ENCODE measurements around the gene USP17L26.
"Not testable (repeated sequence)": the region's sequence is repeated elsewhere in the genome, so short reads cannot be mapped to it uniquely, and the experiment has no call there.

The USP17L26 gene, protein sequence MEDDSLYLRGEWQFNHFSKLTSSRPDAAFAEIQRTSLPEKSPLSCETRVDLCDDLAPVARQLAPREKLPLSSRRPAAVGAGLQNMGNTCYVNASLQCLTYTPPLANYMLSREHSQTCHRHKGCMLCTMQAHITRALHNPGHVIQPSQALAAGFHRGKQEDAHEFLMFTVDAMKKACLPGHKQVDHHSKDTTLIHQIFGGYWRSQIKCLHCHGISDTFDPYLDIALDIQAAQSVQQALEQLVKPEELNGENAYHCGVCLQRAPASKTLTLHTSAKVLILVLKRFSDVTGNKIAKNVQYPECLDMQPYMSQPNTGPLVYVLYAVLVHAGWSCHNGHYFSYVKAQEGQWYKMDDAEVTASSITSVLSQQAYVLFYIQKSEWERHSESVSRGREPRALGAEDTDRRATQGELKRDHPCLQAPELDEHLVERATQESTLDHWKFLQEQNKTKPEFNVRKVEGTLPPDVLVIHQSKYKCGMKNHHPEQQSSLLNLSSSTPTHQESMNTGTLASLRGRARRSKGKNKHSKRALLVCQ

DNA sequence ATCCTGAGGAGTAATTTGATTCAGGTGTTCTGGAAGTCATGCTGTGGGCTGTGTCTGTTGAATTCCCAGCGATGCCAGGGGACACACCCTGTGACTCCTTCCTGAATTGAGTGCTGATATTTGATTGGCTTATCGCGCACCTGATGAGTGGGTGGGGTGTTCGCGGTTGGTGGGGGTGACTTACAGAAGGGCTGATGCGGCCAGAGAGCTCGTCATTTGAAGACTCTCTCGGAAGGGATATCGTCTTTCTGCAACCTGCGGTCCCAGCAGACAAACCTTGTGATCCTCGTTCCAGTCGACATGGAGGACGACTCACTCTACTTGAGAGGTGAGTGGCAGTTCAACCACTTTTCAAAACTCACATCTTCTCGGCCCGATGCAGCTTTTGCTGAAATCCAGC lies at the start of gene USP17L26:
Gene USP17L26 (plus strand): TSS at position 301 of the 400 bp plus-strand sequence. CDS start 0 bp downstream, at position 301.
- H3K4me3 Mint-ChIP-seq; H3K9me3 Mint-ChIP-seq; ATAC-seq (replicated peaks); DNase-seq; H3K27ac Mint-ChIP-seq; H3K4me1 Mint-ChIP-seq; H3K36me3 Mint-ChIP-seq; H3K27me3 Mint-ChIP-seq: not testable (repeated sequence)

DNA sequence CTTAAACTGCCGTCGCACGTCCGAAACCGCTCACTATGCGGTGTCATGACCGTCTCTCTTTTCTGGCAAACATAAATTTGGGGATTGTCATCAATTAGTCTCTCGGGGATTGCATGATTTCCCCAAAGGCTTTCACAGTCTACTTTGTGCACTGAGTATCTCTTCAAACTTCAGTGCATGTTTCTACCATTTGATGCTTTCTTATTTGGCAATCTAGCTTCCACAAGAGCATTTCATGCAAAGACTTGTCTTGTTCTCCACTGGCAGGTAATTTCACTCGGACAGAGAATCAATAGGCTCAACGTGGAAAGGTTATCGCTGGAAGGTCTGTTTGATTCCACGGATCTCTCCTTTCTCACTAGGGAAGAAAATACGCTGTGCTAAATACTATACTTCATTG lies 10.3 kb upstream of the USP17L26 start:
- not testable (repeated sequence) for H3K27me3 Mint-ChIP-seq; ATAC-seq (replicated peaks); H3K4me3 Mint-ChIP-seq; DNase-seq; H3K9me3 Mint-ChIP-seq; H3K27ac Mint-ChIP-seq; H3K4me1 Mint-ChIP-seq; H3K36me3 Mint-ChIP-seq

DNA sequence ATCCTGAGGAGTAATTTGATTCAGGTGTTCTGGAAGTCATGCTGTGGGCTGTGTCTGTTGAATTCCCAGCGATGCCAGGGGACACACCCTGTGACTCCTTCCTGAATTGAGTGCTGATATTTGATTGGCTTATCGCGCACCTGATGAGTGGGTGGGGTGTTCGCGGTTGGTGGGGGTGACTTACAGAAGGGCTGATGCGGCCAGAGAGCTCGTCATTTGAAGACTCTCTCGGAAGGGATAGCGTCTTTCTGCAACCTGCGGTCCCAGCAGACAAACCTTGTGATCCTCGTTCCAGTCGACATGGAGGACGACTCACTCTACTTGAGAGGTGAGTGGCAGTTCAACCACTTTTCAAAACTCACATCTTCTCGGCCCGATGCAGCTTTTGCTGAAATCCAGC lies 9.6 kb upstream of the USP17L26 start, which contains the start of gene USP17L24:
Gene USP17L24 (plus strand): TSS at position 301 of the 400 bp plus-strand sequence. CDS start 0 bp downstream, at position 301.
- not testable (repeated sequence) for DNase-seq; H3K9me3 Mint-ChIP-seq; H3K4me3 Mint-ChIP-seq; H3K4me1 Mint-ChIP-seq; H3K36me3 Mint-ChIP-seq; H3K27me3 Mint-ChIP-seq; ATAC-seq (replicated peaks); H3K27ac Mint-ChIP-seq

DNA sequence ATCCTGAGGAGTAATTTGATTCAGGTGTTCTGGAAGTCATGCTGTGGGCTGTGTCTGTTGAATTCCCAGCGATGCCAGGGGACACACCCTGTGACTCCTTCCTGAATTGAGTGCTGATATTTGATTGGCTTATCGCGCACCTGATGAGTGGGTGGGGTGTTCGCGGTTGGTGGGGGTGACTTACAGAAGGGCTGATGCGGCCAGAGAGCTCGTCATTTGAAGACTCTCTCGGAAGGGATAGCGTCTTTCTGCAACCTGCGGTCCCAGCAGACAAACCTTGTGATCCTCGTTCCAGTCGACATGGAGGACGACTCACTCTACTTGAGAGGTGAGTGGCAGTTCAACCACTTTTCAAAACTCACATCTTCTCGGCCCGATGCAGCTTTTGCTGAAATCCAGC lies 4.8 kb upstream of the USP17L26 start, which contains the start of gene USP17L25:
Gene USP17L25 (plus strand): TSS at position 301 of the 400 bp plus-strand sequence. CDS start 0 bp downstream, at position 301.
- H3K4me3 Mint-ChIP-seq; H3K27me3 Mint-ChIP-seq; H3K36me3 Mint-ChIP-seq; H3K27ac Mint-ChIP-seq; ATAC-seq (replicated peaks); H3K9me3 Mint-ChIP-seq; H3K4me1 Mint-ChIP-seq; DNase-seq: not testable (repeated sequence)

DNA sequence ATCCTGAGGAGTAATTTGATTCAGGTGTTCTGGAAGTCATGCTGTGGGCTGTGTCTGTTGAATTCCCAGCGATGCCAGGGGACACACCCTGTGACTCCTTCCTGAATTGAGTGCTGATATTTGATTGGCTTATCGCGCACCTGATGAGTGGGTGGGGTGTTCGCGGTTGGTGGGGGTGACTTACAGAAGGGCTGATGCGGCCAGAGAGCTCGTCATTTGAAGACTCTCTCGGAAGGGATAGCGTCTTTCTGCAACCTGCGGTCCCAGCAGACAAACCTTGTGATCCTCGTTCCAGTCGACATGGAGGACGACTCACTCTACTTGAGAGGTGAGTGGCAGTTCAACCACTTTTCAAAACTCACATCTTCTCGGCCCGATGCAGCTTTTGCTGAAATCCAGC lies 4.6 kb downstream of the USP17L26 start, which contains the start of gene USP17L5:
Gene USP17L5 (plus strand): TSS at position 301 of the 400 bp plus-strand sequence. CDS start 0 bp downstream, at position 301.
- not testable (repeated sequence) for H3K27me3 Mint-ChIP-seq; H3K4me3 Mint-ChIP-seq; H3K9me3 Mint-ChIP-seq; DNase-seq; H3K36me3 Mint-ChIP-seq; H3K4me1 Mint-ChIP-seq; H3K27ac Mint-ChIP-seq; ATAC-seq (replicated peaks)

DNA sequence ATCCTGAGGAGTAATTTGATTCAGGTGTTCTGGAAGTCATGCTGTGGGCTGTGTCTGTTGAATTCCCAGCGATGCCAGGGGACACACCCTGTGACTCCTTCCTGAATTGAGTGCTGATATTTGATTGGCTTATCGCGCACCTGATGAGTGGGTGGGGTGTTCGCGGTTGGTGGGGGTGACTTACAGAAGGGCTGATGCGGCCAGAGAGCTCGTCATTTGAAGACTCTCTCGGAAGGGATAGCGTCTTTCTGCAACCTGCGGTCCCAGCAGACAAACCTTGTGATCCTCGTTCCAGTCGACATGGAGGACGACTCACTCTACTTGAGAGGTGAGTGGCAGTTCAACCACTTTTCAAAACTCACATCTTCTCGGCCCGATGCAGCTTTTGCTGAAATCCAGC lies 9.4 kb downstream of the USP17L26 start, which contains the start of gene USP17L27:
Gene USP17L27 (plus strand): TSS at position 301 of the 400 bp plus-strand sequence. CDS start 0 bp downstream, at position 301.
- H3K27ac Mint-ChIP-seq; H3K4me3 Mint-ChIP-seq; H3K27me3 Mint-ChIP-seq; H3K36me3 Mint-ChIP-seq; ATAC-seq (replicated peaks); H3K9me3 Mint-ChIP-seq; H3K4me1 Mint-ChIP-seq; DNase-seq: not testable (repeated sequence)

DNA sequence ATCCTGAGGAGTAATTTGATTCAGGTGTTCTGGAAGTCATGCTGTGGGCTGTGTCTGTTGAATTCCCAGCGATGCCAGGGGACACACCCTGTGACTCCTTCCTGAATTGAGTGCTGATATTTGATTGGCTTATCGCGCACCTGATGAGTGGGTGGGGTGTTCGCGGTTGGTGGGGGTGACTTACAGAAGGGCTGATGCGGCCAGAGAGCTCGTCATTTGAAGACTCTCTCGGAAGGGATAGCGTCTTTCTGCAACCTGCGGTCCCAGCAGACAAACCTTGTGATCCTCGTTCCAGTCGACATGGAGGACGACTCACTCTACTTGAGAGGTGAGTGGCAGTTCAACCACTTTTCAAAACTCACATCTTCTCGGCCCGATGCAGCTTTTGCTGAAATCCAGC lies 14.1 kb downstream of the USP17L26 start, which contains the start of gene USP17L28:
Gene USP17L28 (plus strand): TSS at position 301 of the 400 bp plus-strand sequence. CDS start 0 bp downstream, at position 301.
- not testable (repeated sequence) for H3K27ac Mint-ChIP-seq; H3K36me3 Mint-ChIP-seq; H3K4me3 Mint-ChIP-seq; H3K9me3 Mint-ChIP-seq; H3K27me3 Mint-ChIP-seq; ATAC-seq (replicated peaks); DNase-seq; H3K4me1 Mint-ChIP-seq

DNA sequence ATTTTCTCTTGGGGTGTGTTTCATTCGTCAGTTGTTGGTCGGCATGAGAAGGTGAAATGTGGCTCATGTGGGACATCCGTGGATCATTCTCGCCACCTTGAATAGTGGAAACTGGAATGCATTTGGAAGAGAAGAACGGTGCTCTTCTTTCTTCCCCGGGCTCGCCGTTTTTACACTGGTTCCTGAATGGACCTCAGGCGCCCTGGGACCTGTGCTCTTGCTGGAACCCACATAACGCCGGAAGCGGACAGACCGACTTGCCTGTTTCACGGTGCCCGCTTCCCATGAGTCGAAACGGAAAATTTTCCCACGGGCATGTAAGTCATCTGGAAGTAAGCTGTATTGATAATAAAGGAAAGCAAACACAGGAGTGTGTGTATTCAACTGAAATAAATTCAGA lies 16.4 kb downstream of the USP17L26 start:
- DNase-seq; H3K36me3 Mint-ChIP-seq; ATAC-seq (replicated peaks); H3K9me3 Mint-ChIP-seq; H3K4me1 Mint-ChIP-seq; H3K27ac Mint-ChIP-seq; H3K27me3 Mint-ChIP-seq; H3K4me3 Mint-ChIP-seq: not testable (repeated sequence)

DNA sequence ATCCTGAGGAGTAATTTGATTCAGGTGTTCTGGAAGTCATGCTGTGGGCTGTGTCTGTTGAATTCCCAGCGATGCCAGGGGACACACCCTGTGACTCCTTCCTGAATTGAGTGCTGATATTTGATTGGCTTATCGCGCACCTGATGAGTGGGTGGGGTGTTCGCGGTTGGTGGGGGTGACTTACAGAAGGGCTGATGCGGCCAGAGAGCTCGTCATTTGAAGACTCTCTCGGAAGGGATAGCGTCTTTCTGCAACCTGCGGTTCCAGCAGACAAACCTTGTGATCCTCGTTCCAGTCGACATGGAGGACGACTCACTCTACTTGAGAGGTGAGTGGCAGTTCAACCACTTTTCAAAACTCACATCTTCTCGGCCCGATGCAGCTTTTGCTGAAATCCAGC lies 18.9 kb downstream of the USP17L26 start, which contains the start of gene USP17L29:
Gene USP17L29 (plus strand): TSS at position 301 of the 400 bp plus-strand sequence. CDS start 0 bp downstream, at position 301.
- H3K9me3 Mint-ChIP-seq; DNase-seq; H3K4me3 Mint-ChIP-seq; ATAC-seq (replicated peaks); H3K27ac Mint-ChIP-seq; H3K27me3 Mint-ChIP-seq; H3K4me1 Mint-ChIP-seq; H3K36me3 Mint-ChIP-seq: not testable (repeated sequence)

DNA sequence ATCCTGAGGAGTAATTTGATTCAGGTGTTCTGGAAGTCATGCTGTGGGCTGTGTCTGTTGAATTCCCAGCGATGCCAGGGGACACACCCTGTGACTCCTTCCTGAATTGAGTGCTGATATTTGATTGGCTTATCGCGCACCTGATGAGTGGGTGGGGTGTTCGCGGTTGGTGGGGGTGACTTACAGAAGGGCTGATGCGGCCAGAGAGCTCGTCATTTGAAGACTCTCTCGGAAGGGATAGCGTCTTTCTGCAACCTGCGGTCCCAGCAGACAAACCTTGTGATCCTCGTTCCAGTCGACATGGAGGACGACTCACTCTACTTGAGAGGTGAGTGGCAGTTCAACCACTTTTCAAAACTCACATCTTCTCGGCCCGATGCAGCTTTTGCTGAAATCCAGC lies 28.4 kb downstream of the USP17L26 start, which contains the start of gene USP17L30:
Gene USP17L30 (plus strand): TSS at position 301 of the 400 bp plus-strand sequence. CDS start 0 bp downstream, at position 301.
- not testable (repeated sequence) for DNase-seq; H3K4me1 Mint-ChIP-seq; H3K27ac Mint-ChIP-seq; H3K9me3 Mint-ChIP-seq; ATAC-seq (replicated peaks); H3K27me3 Mint-ChIP-seq; H3K36me3 Mint-ChIP-seq; H3K4me3 Mint-ChIP-seq

DNA sequence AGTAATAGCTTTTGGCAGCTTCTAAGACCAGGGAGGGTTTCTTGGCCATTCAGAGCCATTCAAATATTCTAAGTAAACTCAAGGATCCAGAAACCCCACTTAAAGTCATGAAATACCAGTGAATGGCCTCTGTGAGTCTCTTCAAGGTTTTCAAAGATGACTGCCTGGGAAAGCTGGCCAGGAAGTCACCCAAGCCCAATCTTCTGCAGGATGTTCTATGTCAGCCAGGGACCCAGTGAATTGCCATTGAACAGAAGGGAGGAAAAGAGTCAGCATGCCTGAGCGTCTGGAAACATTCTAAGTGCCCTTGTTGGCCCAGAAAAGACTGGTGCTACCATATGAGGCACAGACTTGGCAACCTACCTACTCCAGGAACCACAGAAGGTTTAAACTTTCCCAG lies 45.4 kb downstream of the USP17L26 start:
- not testable (repeated sequence) for H3K4me1 Mint-ChIP-seq; H3K27ac Mint-ChIP-seq; H3K27me3 Mint-ChIP-seq; DNase-seq; ATAC-seq (replicated peaks); H3K4me3 Mint-ChIP-seq; H3K9me3 Mint-ChIP-seq; H3K36me3 Mint-ChIP-seq

DNA sequence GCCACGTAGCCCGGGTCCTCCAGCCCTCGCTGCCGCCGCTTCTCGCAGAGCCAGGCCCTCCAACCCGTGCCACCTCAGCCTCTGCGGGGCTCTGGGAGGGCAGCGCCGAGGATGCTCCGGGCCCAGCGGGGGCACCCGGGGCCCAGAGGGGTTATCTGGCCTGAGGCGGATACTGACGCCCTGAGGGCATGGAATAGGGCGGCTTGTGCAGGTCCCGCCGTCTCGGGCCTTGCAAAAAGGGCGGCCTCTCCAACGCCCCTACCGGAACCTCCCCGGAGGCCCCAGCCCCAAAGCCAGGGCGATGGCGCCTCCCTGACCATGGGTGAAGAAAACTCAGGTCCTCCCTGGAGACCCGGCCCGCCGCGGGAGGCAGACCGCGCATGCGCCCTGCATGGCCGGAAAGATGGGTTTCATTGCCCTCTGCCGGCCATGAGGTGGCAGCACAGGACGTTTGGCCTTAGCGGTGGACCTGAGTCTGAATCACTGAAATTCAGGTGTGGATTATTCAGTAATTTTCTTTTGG lies 46.6 kb downstream of the USP17L26 start:
- H3K27ac Mint-ChIP-seq, H3K36me3 Mint-ChIP-seq, H3K27me3 Mint-ChIP-seq, H3K9me3 Mint-ChIP-seq, H3K4me1 Mint-ChIP-seq: not testable (repeated sequence)
- ATAC-seq (replicated peaks) (peak in 1 of 2 donors; percentile 71), DNase-seq (peak; percentile 55)
- H3K4me3 Mint-ChIP-seq: peak overlapping the region; percentile 66 to 83

DNA sequence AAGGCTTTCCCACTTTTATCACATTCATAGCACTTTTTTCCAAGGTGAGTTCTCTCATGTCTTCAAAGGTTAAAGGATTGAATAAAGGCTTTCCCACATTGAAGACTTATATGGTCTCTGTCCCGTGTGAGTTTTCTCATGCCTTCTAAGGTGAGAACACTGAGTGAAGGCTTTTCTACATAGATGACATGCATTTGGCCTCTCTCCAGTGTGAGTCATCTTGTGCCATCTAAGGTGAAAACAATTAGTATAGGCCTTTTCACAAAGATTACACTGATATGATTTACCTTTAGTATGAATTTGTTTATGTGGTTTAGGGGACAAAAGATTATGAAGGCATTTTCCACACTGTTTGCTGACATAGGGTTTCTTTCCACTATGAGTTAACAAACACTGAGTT lies 49.7 kb downstream of the USP17L26 start:
- DNase-seq (no peak), ATAC-seq (replicated peaks) (no peak)
- no peak overlapping the region for H3K4me3 Mint-ChIP-seq
- H3K27me3 Mint-ChIP-seq: peaks cover 0 to 4% of the 10 kb centered on the region in 2 donors
- no peaks in the 10 kb centered on the region for H3K9me3 Mint-ChIP-seq
- no peak overlapping the region for H3K27ac Mint-ChIP-seq
- H3K36me3 Mint-ChIP-seq: no peaks in the 10 kb centered on the region
- H3K4me1 Mint-ChIP-seq: peaks cover 0 to 2% of the 10 kb centered on the region in 2 donors

All from stimulated activated naive B cell treated with anti-CD40 and anti-IgM and Interleukin-4, amounts not matched to agents 10 μg/mL and 1 μg/mL and 100 μg/mL, for 72 hours (primary cell).